SJCRH30 (cell line): ENCODE results near the gene EPHB4. TPM values are rescaled to one million over a fixed set of nuclear protein-coding genes. Genes with fewer than 3 reads are reported as not detected.
"Not testable (repeated sequence)": the region's sequence is repeated elsewhere in the genome, so short reads cannot be mapped to it uniquely, and the experiment has no call there.

Experiments used
- DNase-seq, 2 experiments: peaks; one replicate each; pipeline ENCODE4 v3.0.0-alpha.2; 2015 to 2020
- H3K27ac ChIP-seq: fragments of 250-450 bp; sonication (Bioruptor Pico); 2 replicates; pipeline ENCODE4 v1.5.1; 2020; ENCODE audit warnings: mild to moderate bottlenecking, moderate library complexity
- H3K27me3 ChIP-seq: fragments of 250-450 bp; sonication (Bioruptor Pico); 2 replicates; pipeline ENCODE4 v1.5.1; 2020; ENCODE audit warnings: mild to moderate bottlenecking, moderate library complexity
- H3K36me3 ChIP-seq: fragments of 250-450 bp; sonication (Bioruptor Pico); 2 replicates; pipeline ENCODE4 v1.5.1; 2020; ENCODE audit warnings: mild to moderate bottlenecking, moderate library complexity
- H3K4me1 ChIP-seq: fragments of 250-450 bp; sonication (Bioruptor Pico); 2 replicates; pipeline ENCODE4 v1.5.1; 2020; ENCODE audit warnings: mild to moderate bottlenecking, moderate library complexity
- H3K4me3 ChIP-seq: fragments of 250-450 bp; sonication (Bioruptor Pico); 2 replicates; pipeline ENCODE4 v1.5.1; 2020; ENCODE audit warnings: mild to moderate bottlenecking, moderate library complexity
- H3K9me3 ChIP-seq: fragments of 250-450 bp; sonication (Bioruptor Pico); replicated peaks from 2 replicates; pipeline ENCODE4 v1.5.1; 2020; ENCODE audit warnings: mild to moderate bottlenecking, moderate library complexity
- total RNA-seq: library from RNA; depleted of rRNA; stranded (reverse); fragments of >200 nt; shearing (Covaris generic); gene quantifications from 2 replicates; pipeline ENCODE4 v1.2.3, GENCODE V29; 2014; rRNA removed

The EPHB4 gene
- total RNA-seq, 1 experiment from 2014 or later: 61.7 TPM

- not testable (repeated sequence) for H3K27ac ChIP-seq, DNase-seq, H3K36me3 ChIP-seq, H3K4me3 ChIP-seq, H3K4me1 ChIP-seq, H3K9me3 ChIP-seq
- peaks cover 30% of the 10 kb centered on the region for H3K27me3 ChIP-seq
These were observed 64.5 kb downstream of the EPHB4 start for GRCh38 chr7:100762841-100763240.

- Histone ChIP-seq H3K27me3 (peaks cover 20% of the 10 kb centered on the region), H3K27ac (no peak overlapping the region), H3K36me3 (no peaks in the 10 kb centered on the region), H3K4me3 (no peak overlapping the region), H3K4me1 (peaks cover 8% of the 10 kb centered on the region), H3K9me3 (no peaks in the 10 kb centered on the region)
- DNase-seq: no peak
These were observed 67.8 kb downstream of the EPHB4 start for GRCh38 chr7:100759357-100760171.

GRCh38 chr7:100753750-100754149 lies 73.6 kb downstream of the EPHB4 start:
- Histone ChIP-seq H3K9me3 (no peaks in the 10 kb centered on the region), H3K27ac (no peak overlapping the region), H3K27me3 (peaks cover 6% of the 10 kb centered on the region; the same call in 1 of the 2 replicates), H3K4me3 (no peak overlapping the region), H3K4me1 (no peaks in the 10 kb centered on the region), H3K36me3 (no peaks in the 10 kb centered on the region)
- no peak for DNase-seq

GRCh38 chr7:100752994-100753393 lies 74.3 kb downstream of the EPHB4 start:
- Histone ChIP-seq H3K27ac (no peak overlapping the region), H3K4me1 (no peaks in the 10 kb centered on the region), H3K9me3 (no peaks in the 10 kb centered on the region), H3K36me3 (no peaks in the 10 kb centered on the region), H3K4me3 (no peak overlapping the region), H3K27me3 (peaks cover 6% of the 10 kb centered on the region; the same call in 1 of the 2 replicates)
- no peak for DNase-seq

Other genes with a start within 250 kb of the EPHB4 start
- gene LRCH4, start 241.4 kb downstream of the EPHB4 start, total RNA-seq: 19.8 and 33.2 TPM in 2 replicates
- 0.10 TPM in 1 of 2 replicates, not detected in the other for gene FBXO24, start 241.2 kb downstream of the EPHB4 start, total RNA-seq
- 41.2 and 43.4 TPM in 2 replicates for gene PCOLCE, start 225.2 kb downstream of the EPHB4 start, total RNA-seq
- gene MOSPD3, start 215.0 kb downstream of the EPHB4 start, total RNA-seq: 13.8 and 13.9 TPM in 2 replicates
- not detected in 2 replicates for gene TFR2, start 186.0 kb downstream of the EPHB4 start, total RNA-seq
- gene ACTL6B, start 171.1 kb downstream of the EPHB4 start, total RNA-seq: not detected in 2 replicates
- 105 and 112 TPM in 2 replicates for gene GNB2, start 153.8 kb downstream of the EPHB4 start, total RNA-seq
- 17.8 and 22.6 TPM in 2 replicates for gene GIGYF1, start 133.3 kb downstream of the EPHB4 start, total RNA-seq
- 63.9 and 67.9 TPM in 2 replicates for gene POP7, start 121.4 kb downstream of the EPHB4 start, total RNA-seq
- gene EPO, start 107.1 kb downstream of the EPHB4 start, total RNA-seq: not detected in 2 replicates
- gene ZAN, start 93.9 kb downstream of the EPHB4 start, total RNA-seq: not detected in 2 replicates
- 12.2 and 15.0 TPM in 2 replicates for gene SLC12A9, start 25.2 kb upstream of the EPHB4 start, total RNA-seq
- gene TRIP6, start 39.9 kb upstream of the EPHB4 start, total RNA-seq: 42.1 and 49.3 TPM in 2 replicates
- gene SRRT, start 47.6 kb upstream of the EPHB4 start, total RNA-seq: 140 and 156 TPM in 2 replicates
- 5.5 and 6.1 TPM in 2 replicates for gene UFSP1, start 62.2 kb upstream of the EPHB4 start, total RNA-seq
- gene ACHE, start 68.4 kb upstream of the EPHB4 start, total RNA-seq: 1.3 and 1.5 TPM in 2 replicates
- 0.02 TPM in 1 of 2 replicates, not detected in the other for gene MUC3A, start 122.0 kb upstream of the EPHB4 start, total RNA-seq
- 1.2 and 2.1 TPM in 2 replicates for gene MUC12, start 142.0 kb upstream of the EPHB4 start, total RNA-seq
- not detected in 2 replicates for gene MUC17, start 192.6 kb upstream of the EPHB4 start, total RNA-seq